Lower leg skin (tissue), 4 donors: ENCODE data around the gene HDAC9. TPM values are rescaled to one million over a fixed set of nuclear protein-coding genes. Genes with fewer than 3 reads are reported as not detected.

ENCODE experiments used
- DNase-seq, 2 donors: peaks; one replicate each; pipeline ENCODE4 v3.0.0-alpha.2; 2019; ENCODE audit warnings: low spot score in 2 of 2
- H3K4me3 ChIP-seq: fragments of 200-600 bp; sonication (generic); 2 replicates; pipeline ENCODE4 v1.5.1; 2017; ENCODE audit warnings: mild to moderate bottlenecking, low read depth; ENCODE audit not compliant: poor library complexity, severe bottlenecking
- POLR2A ChIP-seq, 2 donors: fragments of 450-650 bp; IDR thresholded peaks; one replicate each; pipeline ENCODE4 v1.6.1; 2016 to 2017; ENCODE audit warnings: antibody characterized with exemption in 2 of 2, mild to moderate bottlenecking in 1 of 2, moderate library complexity in 1 of 2
- WGBS, 2 donors: methylation state at CpG; one replicate each; pipeline ENCODE4 v1.1.5; 2018; 5-methylcytosine and 5-hydroxymethylcytosine counted together
- intact Hi-C: fragments of 100-400 bp; cut with DNase I; formaldehyde crosslinking; loops from one replicate; pipeline ENCODE4 v1.15.0; 2023; ENCODE audit warnings: low total_unique reads
- total RNA-seq, 4 donors: library from RNA; depleted of rRNA; stranded (reverse); fragments of >200 nt; gene quantifications; one replicate each; pipeline ENCODE4 v1.1.0, GENCODE V29; 2016
- TF ChIP-seq, protein P1 (sequence below), 3 donors: fragments of 450-650 bp; IDR thresholded peaks; one replicate each; pipeline ENCODE4 v1.5.1; 2016; ENCODE audit warnings: antibody characterized with exemption in 3 of 3, mild to moderate bottlenecking in 3 of 3, moderate library complexity in 2 of 3

Gene HDAC9
- total RNA-seq, 4 donors from 2014 or later, result 3.1 to 5.5 (median 4.7) TPM

DNA sequence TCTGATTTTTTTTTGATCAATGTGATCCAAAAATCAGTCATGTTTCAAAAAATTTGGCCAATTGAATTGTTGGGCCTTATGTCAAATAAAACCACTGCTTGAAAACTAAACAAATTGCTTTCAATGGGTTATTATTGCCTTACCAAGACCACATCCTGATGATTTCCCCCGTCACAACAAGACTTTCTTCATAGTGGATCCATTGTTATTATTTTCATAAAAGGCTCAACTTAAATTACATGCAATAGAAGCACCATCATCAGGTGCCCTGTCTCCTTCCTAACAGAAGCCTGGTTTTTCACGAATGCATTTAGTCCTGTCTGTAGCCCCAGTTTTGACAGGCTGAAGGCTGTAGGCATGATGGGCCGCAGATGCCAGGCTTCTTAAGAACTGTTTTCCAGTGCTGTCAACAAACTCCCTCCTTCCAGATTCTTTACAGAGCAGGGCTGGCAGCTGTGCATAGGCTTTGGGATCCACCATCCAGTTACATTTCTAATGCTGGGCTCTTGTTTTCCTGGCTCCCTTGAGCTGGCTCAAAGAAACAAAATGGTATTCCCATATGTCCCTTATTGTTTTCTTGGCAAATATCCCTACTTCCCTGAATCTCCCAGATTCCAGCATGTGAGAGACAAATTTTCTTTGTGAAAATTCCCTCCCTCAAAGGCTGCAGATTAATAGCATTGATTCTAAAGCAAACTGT, 319.9 kb downstream of the HDAC9 start:
- H3K4me3 ChIP-seq, result no peak overlapping the region
- 64 to 67% methylated on average over 3 of the region's 3 CpGs for WGBS, 2 donors
- no peak for DNase-seq
- no peak for TF ChIP-seq POLR2A (IDR thresholded peaks at IDR 0.05)
- TF ChIP-seq, protein P1, sequence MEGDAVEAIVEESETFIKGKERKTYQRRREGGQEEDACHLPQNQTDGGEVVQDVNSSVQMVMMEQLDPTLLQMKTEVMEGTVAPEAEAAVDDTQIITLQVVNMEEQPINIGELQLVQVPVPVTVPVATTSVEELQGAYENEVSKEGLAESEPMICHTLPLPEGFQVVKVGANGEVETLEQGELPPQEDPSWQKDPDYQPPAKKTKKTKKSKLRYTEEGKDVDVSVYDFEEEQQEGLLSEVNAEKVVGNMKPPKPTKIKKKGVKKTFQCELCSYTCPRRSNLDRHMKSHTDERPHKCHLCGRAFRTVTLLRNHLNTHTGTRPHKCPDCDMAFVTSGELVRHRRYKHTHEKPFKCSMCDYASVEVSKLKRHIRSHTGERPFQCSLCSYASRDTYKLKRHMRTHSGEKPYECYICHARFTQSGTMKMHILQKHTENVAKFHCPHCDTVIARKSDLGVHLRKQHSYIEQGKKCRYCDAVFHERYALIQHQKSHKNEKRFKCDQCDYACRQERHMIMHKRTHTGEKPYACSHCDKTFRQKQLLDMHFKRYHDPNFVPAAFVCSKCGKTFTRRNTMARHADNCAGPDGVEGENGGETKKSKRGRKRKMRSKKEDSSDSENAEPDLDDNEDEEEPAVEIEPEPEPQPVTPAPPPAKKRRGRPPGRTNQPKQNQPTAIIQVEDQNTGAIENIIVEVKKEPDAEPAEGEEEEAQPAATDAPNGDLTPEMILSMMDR (IDR thresholded peaks at IDR 0.05), result no peak
- intact Hi-C loops, result no loop called here

DNA sequence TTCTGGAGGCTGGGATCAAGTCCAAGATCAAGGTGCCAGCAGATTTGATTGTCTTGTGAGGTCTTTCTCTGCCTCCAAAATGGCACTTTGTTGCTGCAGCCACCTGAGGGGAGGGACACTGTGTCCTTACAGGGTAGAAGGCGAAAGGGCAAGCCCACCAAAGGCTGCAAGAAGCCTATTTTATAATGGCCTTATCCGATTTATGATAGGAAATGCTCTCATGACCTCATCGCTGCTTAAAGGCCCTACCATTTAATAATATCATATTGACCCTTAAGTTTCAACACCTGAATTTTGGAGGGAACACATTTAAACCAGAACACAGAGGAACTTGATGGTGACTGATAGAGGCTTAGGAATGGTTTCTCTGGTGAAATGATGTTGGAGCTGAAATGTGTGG, 325.4 kb downstream of the HDAC9 start:
- intact Hi-C loops, result no loop called here
- no peak for DNase-seq
- 93 to 97% methylated on average over 3 of the region's 3 CpGs for WGBS, 2 donors
- TF ChIP-seq, protein P1 (IDR thresholded peaks at IDR 0.05), result no peak
- TF ChIP-seq POLR2A (IDR thresholded peaks at IDR 0.05), result no peak
- H3K4me3 ChIP-seq, result no peak overlapping the region

DNA sequence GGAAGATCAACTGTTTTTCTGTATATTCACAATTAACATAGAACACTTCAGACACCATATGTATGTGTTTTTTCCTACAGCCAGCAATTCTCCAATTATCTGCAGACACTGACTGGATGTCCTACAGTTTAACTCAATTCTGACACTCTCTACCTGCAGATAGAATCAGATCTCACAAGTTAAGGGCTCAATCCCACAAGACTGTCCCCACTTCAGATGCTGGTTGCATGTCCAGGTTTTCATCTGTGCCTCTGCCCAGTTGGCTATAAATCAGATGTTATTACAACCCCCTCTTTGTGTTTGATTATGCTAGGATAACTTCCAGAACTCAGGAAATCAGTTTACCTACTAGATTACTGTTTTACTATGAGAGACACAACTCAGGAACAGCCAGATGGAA, 326.0 kb downstream of the HDAC9 start:
- no peak for DNase-seq
- no peak overlapping the region for H3K4me3 ChIP-seq
- intact Hi-C loops, result no loop called here
- no peak for TF ChIP-seq POLR2A (IDR thresholded peaks at IDR 0.05)
- TF ChIP-seq, protein P1 (IDR thresholded peaks at IDR 0.05), result no peak

DNA sequence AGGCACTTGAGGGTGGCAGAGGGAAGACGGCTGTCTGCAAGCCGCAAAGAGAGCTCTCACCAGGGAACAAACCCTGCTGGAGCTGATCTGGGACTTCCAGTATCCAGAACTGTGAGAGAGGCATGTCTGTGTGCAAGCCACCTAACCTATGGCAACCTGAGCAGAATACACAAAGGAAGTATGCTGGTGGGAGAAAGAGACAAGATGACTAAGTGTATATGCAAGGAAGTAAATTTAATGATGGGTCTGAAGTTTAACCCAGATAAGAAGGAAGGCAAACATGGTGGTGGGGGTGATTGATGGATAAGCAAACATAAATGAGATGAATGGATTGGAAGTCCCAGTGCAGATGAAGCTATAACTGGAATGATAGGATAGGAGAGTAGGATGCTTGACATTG, 328.6 kb downstream of the HDAC9 start:
- 88 to 89% methylated on average over 2 of the region's 2 CpGs for WGBS, 2 donors
- H3K4me3 ChIP-seq, result no peak overlapping the region
- intact Hi-C loops, result no loop called here
- TF ChIP-seq, protein P1 (IDR thresholded peaks at IDR 0.05), result no peak
- no peak for TF ChIP-seq POLR2A (IDR thresholded peaks at IDR 0.05)
- DNase-seq, result no peak

DNA sequence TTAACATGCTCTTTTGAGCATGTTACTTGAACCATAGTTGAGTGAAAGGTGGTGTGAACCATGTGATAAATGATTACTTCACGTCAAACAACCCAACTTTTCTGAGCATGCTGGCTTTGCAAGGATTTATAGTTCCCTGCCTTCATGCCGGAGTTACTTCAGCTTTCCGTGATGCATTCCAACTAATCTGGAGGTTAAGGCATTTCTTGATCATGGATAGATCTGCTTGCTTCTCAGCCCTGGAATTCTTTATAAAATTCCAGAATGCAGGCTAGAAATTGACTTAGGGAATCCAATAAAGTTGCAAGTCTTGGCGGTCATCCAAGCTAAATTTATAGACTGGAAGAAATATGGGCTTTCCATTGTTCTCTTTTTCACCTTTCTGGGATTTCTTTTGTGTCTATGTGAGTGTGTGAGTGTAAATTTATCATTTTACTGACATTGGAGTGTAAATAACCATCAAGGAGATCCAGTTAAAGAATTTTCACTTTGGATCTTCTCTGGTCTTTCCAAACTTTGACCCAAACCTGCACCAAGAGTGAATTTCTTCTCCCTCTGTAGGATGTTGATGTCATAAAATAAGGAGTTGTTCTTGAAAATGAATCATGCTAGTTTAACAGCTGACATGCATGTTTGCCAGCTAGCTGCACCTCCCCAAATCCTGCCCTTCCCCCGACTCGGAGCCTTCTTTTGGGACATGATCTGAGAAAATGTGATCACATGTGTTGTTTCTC, 332.9 kb downstream of the HDAC9 start:
- H3K4me3 ChIP-seq, result no peak overlapping the region
- no peak for DNase-seq
- 52 to 54% methylated on average over 6 of the region's 6 CpGs for WGBS, 2 donors
- intact Hi-C loops, result no loop called here
- TF ChIP-seq POLR2A (IDR thresholded peaks at IDR 0.05), result no peak
- TF ChIP-seq, protein P1 (IDR thresholded peaks at IDR 0.05), result no peak
